Astrocyte of the spinal cord (primary cell): Measurements from ENCODE around the gene ZNF710.
"Not testable (repeated sequence)": the region's sequence is repeated elsewhere in the genome, so short reads cannot be mapped to it uniquely, and the experiment has no call there.

Source experiments
- DNase-seq: peaks from one replicate; pipeline ENCODE4 v3.0.0; 2011; ENCODE audit warnings: low read depth, low spot score
- H3K4me3 ChIP-seq: 2 replicates; pipeline ENCODE4 v1.5.1; 2011; ENCODE audit warnings: low read depth, mild to moderate bottlenecking, low read length, moderate library complexity
- CTCF ChIP-seq: IDR thresholded peaks from 2 replicates; pipeline ENCODE4 v1.5.1; 2012; ENCODE audit warnings: low read depth, mild to moderate bottlenecking, low read length, inconsistent platforms
- in situ Hi-C: cut with HindIII; loops from 2 replicates; pipeline ENCODE4 v1.10.0; 2017; ENCODE audit warnings: low sequenced_read_pairs

Gene ZNF710

GRCh38 chr15:90064911-90065681, 64.0 kb downstream of the ZNF710 start:
- TF ChIP-seq CTCF = no peak
- DNase-seq = no peak
- H3K4me3 ChIP-seq = no peak overlapping the region
- in situ Hi-C loops = no loop called here

GRCh38 chr15:90065682-90066049, 64.5 kb downstream of the ZNF710 start:
- in situ Hi-C loops = no loop called here
- no peak for DNase-seq
- TF ChIP-seq CTCF = no peak
- no peak overlapping the region for H3K4me3 ChIP-seq

- no peak for DNase-seq
- no peak for TF ChIP-seq CTCF
- in situ Hi-C loops = no loop called here
- H3K4me3 ChIP-seq = no peak overlapping the region
These were observed 66.2 kb downstream of the ZNF710 start for GRCh38 chr15:90067181-90067952.

- TF ChIP-seq CTCF = no peak
- no peak overlapping the region for H3K4me3 ChIP-seq
- no peak for DNase-seq
- in situ Hi-C loops = no loop called here
These were observed 67.0 kb downstream of the ZNF710 start for GRCh38 chr15:90067953-90068606.

GRCh38 chr15:90070623-90071022, 69.5 kb downstream of the ZNF710 start:
- DNase-seq, in situ Hi-C loops, H3K4me3 ChIP-seq: not testable (repeated sequence)

- DNase-seq = peak; percentile 89
- in situ Hi-C loops = no loop called here
- TF ChIP-seq CTCF = peak; percentile 84
- no peak overlapping the region for H3K4me3 ChIP-seq
These were observed 70.2 kb downstream of the ZNF710 start for GRCh38 chr15:90071220-90071807.
